IMR-90 (cell line): Measurements from ENCODE around the gene CPN2. TPM values are rescaled to one million over a fixed set of nuclear protein-coding genes. Genes with fewer than 3 reads are reported as not detected.

Experiments
- ATAC-seq: fragments of 200-7000 bp; cut with Tn5 transposase; 2 replicates; pipeline ENCODE4 v1.9.1; 2020; ENCODE audit warnings: low read depth, mild to moderate bottlenecking, moderate library complexity
- BruUV-seq: library from RNA; stranded (reverse); fragments of 400-500 nt; replicated peaks from 2 replicates; lab custom pipeline; 2021; lab: Mats Ljungman, UMichigan
- CTCF ChIA-PET: fragments of 300-600 bp; formaldehyde crosslinking; extraction: SDS; loops from one replicate; lab custom pipeline; 2021; ENCODE audit warnings: antibody characterized with exemption; lab: Yijun Ruan, JAX
- POLR2A ChIA-PET: fragments of 300-600 bp; sonication (Branson Sonifier 250); formaldehyde crosslinking; loops from one replicate; lab custom pipeline; 2022; ENCODE audit warnings: antibody characterized with exemption; ENCODE audit not compliant: unreplicated experiment; lab: Charles Lee
- DNase-seq: peaks from one replicate; pipeline ENCODE4 v3.0.0; 2013
- H2AFZ ChIP-seq: replicated peaks from 2 replicates; pipeline ENCODE3; 2013; ENCODE audit warnings: low read length, mild to moderate bottlenecking; ENCODE audit not compliant: poor library complexity
- H2AK5ac ChIP-seq: 2 replicates; pipeline ENCODE4 v1.6.1; 2013; ENCODE audit warnings: low read depth, low read length, inconsistent platforms
- H2AK9ac ChIP-seq: replicated peaks from 2 replicates; pipeline ENCODE3; 2013; ENCODE audit warnings: mild to moderate bottlenecking, low read depth, low read length, moderate library complexity; ENCODE audit not compliant: poor library complexity
- H2BK120ac ChIP-seq: 2 replicates; pipeline ENCODE4 v1.6.1; 2013; ENCODE audit warnings: low read depth, low read length, inconsistent platforms
- H2BK15ac ChIP-seq: 3 replicates; pipeline ENCODE4 v1.6.1; 2013; ENCODE audit warnings: low read depth, low read length, inconsistent platforms
- H2BK20ac ChIP-seq: 2 replicates; pipeline ENCODE4 v1.6.1; 2013; ENCODE audit warnings: low read depth, mild to moderate bottlenecking, inconsistent platforms, low read length, moderate library complexity
- H2BK5ac ChIP-seq: 2 replicates; pipeline ENCODE4 v1.6.1; 2013; ENCODE audit warnings: mild to moderate bottlenecking, low read depth, low read length, inconsistent platforms; ENCODE audit not compliant: poor library complexity, severe bottlenecking
- H3K14ac ChIP-seq: replicated peaks from 2 replicates; pipeline ENCODE4 v1.6.1; 2013; ENCODE audit warnings: low read depth, low read length, inconsistent platforms
- H3K18ac ChIP-seq: 2 replicates; pipeline ENCODE4 v1.6.1; 2013; ENCODE audit warnings: low read depth, low read length, control low read depth
- H3K23ac ChIP-seq: 2 replicates; pipeline ENCODE4 v1.6.1; 2013; ENCODE audit warnings: low read depth, low read length, inconsistent platforms
- H3K27ac ChIP-seq: 2 replicates; pipeline ENCODE4 v1.5.1; 2013; ENCODE audit warnings: mild to moderate bottlenecking, control low read depth, low read length; ENCODE audit not compliant: insufficient read depth
- H3K27me3 ChIP-seq: 2 replicates; pipeline ENCODE4 v1.6.1; 2013; ENCODE audit warnings: low read length; ENCODE audit not compliant: control insufficient read depth, insufficient read depth
- H3K36me3 ChIP-seq: 2 replicates; pipeline ENCODE4 v1.6.1; 2013; ENCODE audit warnings: low read length, mixed read lengths; ENCODE audit not compliant: control insufficient read depth, insufficient read depth
- H3K4ac ChIP-seq: 2 replicates; pipeline ENCODE4 v1.6.1; 2013; ENCODE audit warnings: low read depth, low read length, inconsistent platforms
- H3K4me1 ChIP-seq: 2 replicates; pipeline ENCODE4 v1.6.1; 2013; ENCODE audit warnings: low read length, mixed read lengths; ENCODE audit not compliant: control insufficient read depth, insufficient read depth
- H3K4me2 ChIP-seq: 2 replicates; pipeline ENCODE4 v1.6.1; 2013; ENCODE audit warnings: low read depth, mild to moderate bottlenecking, control low read depth, low read length, moderate library complexity
- H3K4me3 ChIP-seq: 2 replicates; pipeline ENCODE4 v1.5.1; 2013; ENCODE audit warnings: low read depth, mild to moderate bottlenecking, control low read depth, low read length, moderate library complexity; ENCODE audit not compliant: insufficient read depth
- H3K56ac ChIP-seq: 2 replicates; pipeline ENCODE4 v1.6.1; 2013; ENCODE audit warnings: low read length, inconsistent platforms; ENCODE audit not compliant: insufficient read depth; ENCODE audit errors: extremely low read depth
- H3K79me1 ChIP-seq, 2 experiments: 2 replicates each; pipeline ENCODE4 v1.6.1; 2013; ENCODE audit warnings: low read length in 2 of 2, inconsistent platforms in 1 of 2, low read depth in 1 of 2
- H3K9ac ChIP-seq: 2 replicates; pipeline ENCODE4 v1.6.1; 2013; ENCODE audit warnings: low read depth, low read length, control low read depth
- H3K9me1 ChIP-seq: 2 replicates; pipeline ENCODE4 v1.6.1; 2013; ENCODE audit warnings: low read length, inconsistent platforms; ENCODE audit not compliant: insufficient read depth
- H3K9me3 ChIP-seq: 2 replicates; pipeline ENCODE4 v1.6.1; 2013; ENCODE audit warnings: low read length; ENCODE audit not compliant: control insufficient read depth, insufficient read depth
- H4K20me1 ChIP-seq: 2 replicates; pipeline ENCODE4 v1.6.1; 2013; ENCODE audit warnings: low read length, inconsistent platforms; ENCODE audit not compliant: insufficient read depth
- H4K5ac ChIP-seq: 2 replicates; pipeline ENCODE4 v1.6.1; 2013; ENCODE audit warnings: mild to moderate bottlenecking, low read depth, low read length, control low read depth
- H4K8ac ChIP-seq, 2 experiments: 2 replicates each; pipeline ENCODE4 v1.6.1; 2013; ENCODE audit warnings: low read depth in 2 of 2, low read length in 2 of 2, control low read depth in 1 of 2, inconsistent platforms in 1 of 2
- H4K91ac ChIP-seq: 2 replicates; pipeline ENCODE4 v1.6.1; 2013; ENCODE audit warnings: low read depth, low read length, inconsistent platforms; ENCODE audit not compliant: insufficient read depth
- BHLHE40 ChIP-seq: fragments of 150-350 bp; IDR thresholded peaks from 2 replicates; pipeline ENCODE4 v1.6.1; 2016; ENCODE audit warnings: mild to moderate bottlenecking, low read depth, low read length
- CEBPB ChIP-seq: IDR thresholded peaks from 2 replicates; pipeline ENCODE4 v1.6.1; 2012; ENCODE audit warnings: low read depth, low read length, improper control_type of control experiment
- CHD1 ChIP-seq: IDR thresholded peaks from 2 replicates; pipeline ENCODE4 v1.6.1; 2012; ENCODE audit warnings: low read depth, low read length, improper control_type of control experiment
- FOS ChIP-seq: fragments of 150-350 bp; IDR thresholded peaks from 2 replicates; pipeline ENCODE4 v1.6.1; 2016; ENCODE audit warnings: low read depth, low read length
- MAFK ChIP-seq: IDR thresholded peaks from 2 replicates; pipeline ENCODE4 v1.6.1; 2012; ENCODE audit warnings: low read depth, low read length, improper control_type of control experiment
- MAZ ChIP-seq: IDR thresholded peaks from 2 replicates; pipeline ENCODE4 v1.6.1; 2012; ENCODE audit warnings: low read depth, mild to moderate bottlenecking, low read length, improper control_type of control experiment, moderate library complexity, borderline replicate concordance
- NFE2L2 ChIP-seq: fragments of 150-350 bp; IDR thresholded peaks from 2 replicates; pipeline ENCODE4 v1.6.1; 2016; ENCODE audit warnings: low read depth, mild to moderate bottlenecking, low read length
- POLR2A ChIP-seq: IDR thresholded peaks from 2 replicates; pipeline ENCODE4 v1.6.1; 2012; ENCODE audit warnings: mild to moderate bottlenecking, low read depth, low read length
- RCOR1 ChIP-seq: IDR thresholded peaks from 2 replicates; pipeline ENCODE4 v1.6.1; 2012; ENCODE audit warnings: mild to moderate bottlenecking, low read length, improper control_type of control experiment; ENCODE audit not compliant: insufficient replicate concordance
- RFX5 ChIP-seq: IDR thresholded peaks from 2 replicates; pipeline ENCODE4 v1.8.0; 2012; ENCODE audit warnings: low read depth, mild to moderate bottlenecking, low read length, moderate library complexity
- SMC3 ChIP-seq: fragments of 150-350 bp; IDR thresholded peaks from 2 replicates; pipeline ENCODE4 v1.6.1; 2016; ENCODE audit warnings: low read depth, mild to moderate bottlenecking, antibody characterized with exemption, low read length, moderate library complexity
- WGBS, 2 experiments: methylation state at CpG; one replicate each; pipeline versions ENCODE4 v1.1.5 to v1.1.7; 2013; ENCODE audit warnings: missing lambda C conversion rate in 2 of 2; ENCODE audit not compliant: insufficient read length in 1 of 2; ENCODE audit errors: extremely low coverage in 2 of 2; 5-methylcytosine and 5-hydroxymethylcytosine counted together
- dilution Hi-C: fragments of 300-500 bp; cut with HindIII; formaldehyde crosslinking; loops from one replicate; pipeline ENCODE4 v1.14.3; 2018; ENCODE audit warnings: low sequenced_read_pairs; ENCODE audit not compliant: unreplicated experiment
- in situ Hi-C: fragments of 300-500 bp; cut with MboI; formaldehyde crosslinking; loops from 3 replicates; pipeline ENCODE4 v1.14.3; 2019; ENCODE audit warnings: low sequenced_read_pairs, inconsistent platforms, mixed read lengths
- intact Hi-C: fragments of 100-400 bp; cut with micrococcal nuclease; formaldehyde crosslinking; loops from 2 replicates; pipeline ENCODE4 v1.10.0; 2022
- polyA plus RNA-seq, 3 experiments: library from polyadenylated mRNA; depleted of rRNA; stranded (reverse); fragments of >200 nt; gene quantifications; 2 replicates each; pipeline ENCODE4 v1.2.3, GENCODE V29; 2012; ENCODE audit warnings: low replicate concordance in 1 of 3
- total RNA-seq: library from RNA; depleted of rRNA; stranded (reverse); fragments of >200 nt; gene quantifications from 2 replicates; pipeline ENCODE4 v1.2.3, GENCODE V29; 2012

Gene CPN2
- total and polyA plus RNA-seq, 2 of the 4 experiments (the other 2 are of a cell fraction), result 0.07 TPM; not detected in 1

- POLR2A ChIA-PET, result no interaction called here
Measured at GRCh38 chr3:194381460-194381875, 30.3 kb upstream of the CPN2 start.

More at GRCh38 chr3:194381460-194381875, 30.3 kb upstream of the CPN2 start:
- Histone ChIP-seq H3K4me3 (no peak overlapping the region), H4K8ac (no peak overlapping the region), H3K27me3 (peaks cover 38% of the 10 kb centered on the region), H2BK15ac (no peak overlapping the region), H3K14ac (no peak overlapping the region), H2BK5ac (no peak overlapping the region), H3K9me3 (no peaks in the 10 kb centered on the region), H3K18ac (no peak overlapping the region), H3K27ac (no peak overlapping the region), H2AK5ac (no peak overlapping the region), H2BK20ac (no peak overlapping the region), H3K4me2 (no peak overlapping the region), H2AK9ac (no peak overlapping the region), H3K79me1 (no peaks in the 10 kb centered on the region), H3K4me1 (no peaks in the 10 kb centered on the region), H3K4ac (no peak overlapping the region), H3K9me1 (no peaks in the 10 kb centered on the region), H3K36me3 (no peaks in the 10 kb centered on the region), H4K20me1 (no peaks in the 10 kb centered on the region), H2BK120ac (no peak overlapping the region), H3K9ac (no peak overlapping the region), H4K91ac (no peak overlapping the region), H3K56ac (no peak overlapping the region), H3K23ac (no peak overlapping the region), H2AFZ (peak overlapping the region; percentile 76), H4K5ac (no peak overlapping the region)
- CTCF ChIA-PET, result no interaction called here
- no peak for TF ChIP-seq MAZ
- no peak for TF ChIP-seq SMC3
- TF ChIP-seq RCOR1, result no peak
- no peak for TF ChIP-seq NFE2L2
- no peak for TF ChIP-seq MAFK
- TF ChIP-seq CHD1, result no peak
- TF ChIP-seq FOS, result no peak
- TF ChIP-seq BHLHE40, result no peak
- no peak for TF ChIP-seq CEBPB
- no peak for TF ChIP-seq POLR2A
- no peak for TF ChIP-seq RFX5
- BruUV-seq, result no TSS peak
- 33% methylated on average over 8 of the region's 17 CpGs; no CpG with 5 or more reads in 1 of the 2 experiments for WGBS, 2 experiments
- DNase-seq (no peak), ATAC-seq (peak; percentile 89)
- intact Hi-C loops, result no loop called here
- in situ Hi-C loops, result no loop called here
- dilution Hi-C loops, result no loop called here
